AG04450 (cell line): ENCODE data around the gene CHCHD6. TPM values are rescaled to one million over a fixed set of nuclear protein-coding genes. Genes with fewer than 3 reads are reported as not detected.

Experiments
- CTCF ChIA-PET: fragments of 300-600, 350-600 bp; formaldehyde crosslinking; extraction: SDS; loops from one replicate; lab custom pipeline; 2022; ENCODE audit warnings: antibody characterized with exemption, inconsistent platforms; lab: Charles Lee
- POLR2A ChIA-PET: fragments of 350-600 bp; formaldehyde crosslinking; extraction: SDS; loops from one replicate; lab custom pipeline; 2021; ENCODE audit warnings: antibody characterized with exemption, inconsistent platforms; lab: Yijun Ruan, JAX
- DNase-seq: peaks from one replicate; pipeline ENCODE4 v3.0.0-alpha.2; 2011; ENCODE audit warnings: low read depth, low spot score
- H3K27ac ChIP-seq: one replicate; pipeline ENCODE4 v1.5.1; 2012; ENCODE audit warnings: low read depth, low read length, control low read depth
- H3K27me3 ChIP-seq: one replicate; pipeline ENCODE4 v1.6.0; 2012; ENCODE audit warnings: low read length; ENCODE audit not compliant: control insufficient read depth, insufficient read depth
- H3K4me3 ChIP-seq: 2 replicates; pipeline ENCODE4 v1.5.1; 2011; ENCODE audit warnings: mild to moderate bottlenecking, low read depth, low read length, control low read depth
- H3K9me3 ChIP-seq: 2 replicates; pipeline ENCODE4 v1.5.1; 2012; ENCODE audit warnings: low read length; ENCODE audit not compliant: control insufficient read depth, insufficient read depth
- polyA plus RNA-seq: library from polyadenylated mRNA; depleted of rRNA; stranded (reverse); fragments of >200 nt; gene quantifications from 2 replicates; pipeline ENCODE4 v1.2.3, GENCODE V29; 2011
- TF ChIP-seq, protein P1 (sequence below): IDR thresholded peaks from 2 replicates; pipeline ENCODE4 v1.5.1; 2011; ENCODE audit warnings: low read depth, low read length, control low read depth, inconsistent platforms

The CHCHD6 gene
- polyA plus RNA-seq, 1 experiment: 14.0 TPM

DNA sequence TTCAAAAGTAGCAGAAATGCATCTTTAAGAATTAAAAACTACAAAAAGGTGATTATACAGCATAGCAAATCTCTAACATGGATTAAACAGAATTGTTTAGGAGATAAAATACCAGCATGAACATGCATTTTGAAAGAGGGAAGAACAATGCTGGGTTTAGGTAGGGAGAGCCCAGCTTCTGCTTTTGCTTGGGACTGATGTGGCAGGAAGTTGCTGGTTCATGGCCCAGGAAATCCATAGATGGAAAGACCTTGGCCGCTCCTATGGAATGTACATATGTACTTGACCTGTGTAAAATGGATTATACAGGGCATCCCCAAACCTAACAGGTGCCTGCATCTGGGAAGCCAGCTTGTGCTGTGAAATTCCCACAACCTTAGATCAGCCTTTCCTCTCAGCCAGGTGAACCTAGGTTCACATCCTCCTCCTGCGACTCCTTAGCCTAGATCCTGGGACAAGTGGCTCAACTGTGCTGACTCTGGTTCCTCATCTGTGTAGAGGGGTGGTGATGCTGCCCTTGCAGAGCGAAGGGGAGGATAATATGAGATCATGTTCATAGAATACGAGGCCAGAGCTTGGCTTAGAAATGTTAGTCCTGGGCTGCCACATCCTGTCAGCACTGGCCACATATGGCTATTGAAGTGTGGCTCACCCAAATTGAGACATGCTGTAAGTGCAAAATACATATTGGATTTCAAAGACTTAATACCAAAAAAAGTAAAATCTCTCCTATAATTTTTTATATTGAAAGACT is 231.9 kb downstream of the CHCHD6 start:
- no peak for DNase-seq
- ChIA-PET POLR2A (no interaction called here), CTCF (interaction anchor here (1.1 kb wide), 1 partner anchor 183 kb away, joined by 3 read pairs; no protein-coding TSS in a partner anchor)
- no peaks in the 10 kb centered on the region; the same call in 1 of the 2 replicates for H3K9me3 ChIP-seq
- H3K27ac ChIP-seq: no peak overlapping the region
- H3K27me3 ChIP-seq: no peaks in the 10 kb centered on the region
- no peak overlapping the region for H3K4me3 ChIP-seq
- TF ChIP-seq, protein P1, sequence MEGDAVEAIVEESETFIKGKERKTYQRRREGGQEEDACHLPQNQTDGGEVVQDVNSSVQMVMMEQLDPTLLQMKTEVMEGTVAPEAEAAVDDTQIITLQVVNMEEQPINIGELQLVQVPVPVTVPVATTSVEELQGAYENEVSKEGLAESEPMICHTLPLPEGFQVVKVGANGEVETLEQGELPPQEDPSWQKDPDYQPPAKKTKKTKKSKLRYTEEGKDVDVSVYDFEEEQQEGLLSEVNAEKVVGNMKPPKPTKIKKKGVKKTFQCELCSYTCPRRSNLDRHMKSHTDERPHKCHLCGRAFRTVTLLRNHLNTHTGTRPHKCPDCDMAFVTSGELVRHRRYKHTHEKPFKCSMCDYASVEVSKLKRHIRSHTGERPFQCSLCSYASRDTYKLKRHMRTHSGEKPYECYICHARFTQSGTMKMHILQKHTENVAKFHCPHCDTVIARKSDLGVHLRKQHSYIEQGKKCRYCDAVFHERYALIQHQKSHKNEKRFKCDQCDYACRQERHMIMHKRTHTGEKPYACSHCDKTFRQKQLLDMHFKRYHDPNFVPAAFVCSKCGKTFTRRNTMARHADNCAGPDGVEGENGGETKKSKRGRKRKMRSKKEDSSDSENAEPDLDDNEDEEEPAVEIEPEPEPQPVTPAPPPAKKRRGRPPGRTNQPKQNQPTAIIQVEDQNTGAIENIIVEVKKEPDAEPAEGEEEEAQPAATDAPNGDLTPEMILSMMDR: no peak

DNA sequence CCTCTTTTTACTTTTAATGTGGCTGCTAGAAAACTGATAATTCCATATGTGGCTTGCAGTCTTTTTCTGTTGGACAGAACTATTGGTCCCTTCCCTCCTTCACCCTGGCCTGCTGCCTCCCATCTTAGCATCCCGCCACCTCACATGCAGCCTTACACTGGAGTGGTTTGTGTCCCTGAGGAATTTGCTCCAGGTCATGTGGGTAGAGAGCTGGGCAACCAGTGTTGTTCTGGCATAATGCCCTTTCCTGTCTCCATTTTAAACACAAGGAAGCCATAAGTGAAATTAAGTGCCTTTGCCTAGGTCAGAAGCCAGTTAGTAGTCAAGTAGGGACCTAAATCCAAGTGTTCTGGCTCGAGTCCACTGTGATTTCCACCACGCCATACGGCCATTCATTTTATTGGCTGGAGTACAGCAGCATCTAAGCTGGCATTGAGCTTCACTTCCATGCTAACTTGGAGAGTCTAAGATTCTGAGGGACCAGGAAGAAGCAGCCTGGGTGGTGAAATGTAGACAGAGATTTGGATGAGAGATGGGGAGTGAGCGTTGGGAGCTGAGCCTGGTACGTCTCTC is 232.9 kb downstream of the CHCHD6 start:
- no peak for DNase-seq
- Histone ChIP-seq H3K27ac (no peak overlapping the region), H3K4me3 (no peak overlapping the region), H3K27me3 (no peaks in the 10 kb centered on the region), H3K9me3 (no peaks in the 10 kb centered on the region; the same call in 1 of the 2 replicates)
- ChIA-PET POLR2A (interaction anchor here (0.5 kb wide), 1 partner anchor 165 kb away, joined by 3 read pairs; no protein-coding TSS in a partner anchor), CTCF (no interaction called here)
- TF ChIP-seq, protein P1: no peak

DNA sequence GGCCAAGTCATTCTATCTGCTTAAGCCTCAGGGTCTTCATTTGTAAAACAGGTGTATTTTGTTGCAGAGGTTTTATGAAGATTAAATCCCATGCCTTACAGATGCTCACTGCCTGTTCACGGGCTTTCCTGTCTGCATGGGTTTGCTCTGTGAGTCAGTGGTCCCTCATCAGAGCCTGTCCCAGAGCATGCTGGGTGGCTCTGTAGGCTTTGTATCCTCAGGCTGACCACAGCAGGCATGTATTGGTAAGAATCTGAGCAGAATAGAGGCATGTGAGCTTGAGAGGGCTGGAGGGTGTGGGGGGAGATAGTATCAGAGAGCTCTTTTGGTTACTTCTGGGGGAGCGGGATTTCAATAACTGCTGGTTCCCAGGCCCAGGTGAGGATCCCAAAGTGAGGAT is 233.5 kb downstream of the CHCHD6 start:
- CTCF ChIA-PET: interaction anchor here (1.8 kb wide), 1 partner anchor 258 kb away, joined by 5 read pairs; no protein-coding TSS in a partner anchor
- POLR2A ChIA-PET: no interaction called here
- no peak overlapping the region for H3K27ac ChIP-seq

DNA sequence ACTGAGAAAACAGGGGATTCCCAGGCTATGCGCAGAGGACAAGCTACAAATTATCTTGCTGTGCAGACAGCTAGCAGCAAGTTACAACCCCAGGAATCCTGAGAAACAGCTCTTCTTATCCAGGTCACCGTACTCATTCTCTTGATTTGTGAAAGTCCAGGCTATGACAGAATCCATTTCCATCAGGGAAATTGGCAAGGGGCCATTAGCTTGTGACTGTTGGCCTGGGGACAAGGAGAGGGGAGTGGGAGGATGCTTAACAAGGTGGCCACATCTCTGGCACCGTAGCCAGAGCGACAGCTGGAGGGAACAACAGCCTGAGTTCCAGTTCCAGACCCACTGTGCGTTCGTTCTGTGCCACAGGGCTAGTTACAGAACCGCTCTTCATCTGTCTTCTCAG is 233.9 kb downstream of the CHCHD6 start:
- ChIA-PET CTCF (interaction anchor here (1.3 to 1.8 kb wide), 3 partner anchors 11 to 258 kb away, joined by 3 to 5 read pairs (median 3); no protein-coding TSS in a partner anchor), POLR2A (no interaction called here)
- TF ChIP-seq, protein P1: no peak
- Histone ChIP-seq H3K4me3 (no peak overlapping the region), H3K27ac (no peak overlapping the region), H3K27me3 (no peaks in the 10 kb centered on the region), H3K9me3 (no peaks in the 10 kb centered on the region)
- no peak for DNase-seq

More for the DNA sequence above, 233.5 kb downstream of the CHCHD6 start:
- Histone ChIP-seq H3K4me3 (no peak overlapping the region), H3K27me3 (no peaks in the 10 kb centered on the region), H3K9me3 (no peaks in the 10 kb centered on the region; the same call in 1 of the 2 replicates)
- TF ChIP-seq, protein P1: no peak
- no peak for DNase-seq
